GM21737 (cell line): ENCODE results near the gene PCNX2.

Experiments
- ATAC-seq: cut with Tn5 transposase; IDR thresholded peaks from one replicate; pipeline ENCODE4 v1.9.1; 2021; ENCODE audit warnings: mild to moderate bottlenecking, moderate library complexity; ENCODE audit not compliant: unreplicated experiment

Gene PCNX2

DNA sequence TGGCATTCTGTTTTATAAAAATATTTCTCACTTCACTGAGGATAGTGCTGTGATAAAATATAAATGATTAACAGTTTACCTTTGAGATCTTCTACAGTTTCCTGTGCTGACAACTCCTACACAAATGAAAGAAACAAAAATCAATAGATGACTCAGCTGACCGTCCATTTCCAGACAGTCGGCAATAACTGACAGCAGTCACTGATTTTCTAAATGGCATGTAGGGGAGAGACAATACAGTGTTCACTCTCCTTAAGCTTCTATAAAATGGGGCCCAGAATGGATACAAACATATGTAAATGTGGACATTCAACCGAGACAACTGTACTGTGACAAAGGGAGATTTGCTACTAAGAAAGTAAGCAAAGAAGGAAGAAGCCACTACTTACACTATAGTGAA, 34.3 kb downstream of the PCNX2 start:
- peak; percentile 94 for ATAC-seq

- no peak for ATAC-seq
Observed at GRCh38 chr1:233257786-233258185, 37.7 kb downstream of the PCNX2 start.

- ATAC-seq, result no peak
Observed at GRCh38 chr1:233256789-233257188, 38.7 kb downstream of the PCNX2 start.

DNA sequence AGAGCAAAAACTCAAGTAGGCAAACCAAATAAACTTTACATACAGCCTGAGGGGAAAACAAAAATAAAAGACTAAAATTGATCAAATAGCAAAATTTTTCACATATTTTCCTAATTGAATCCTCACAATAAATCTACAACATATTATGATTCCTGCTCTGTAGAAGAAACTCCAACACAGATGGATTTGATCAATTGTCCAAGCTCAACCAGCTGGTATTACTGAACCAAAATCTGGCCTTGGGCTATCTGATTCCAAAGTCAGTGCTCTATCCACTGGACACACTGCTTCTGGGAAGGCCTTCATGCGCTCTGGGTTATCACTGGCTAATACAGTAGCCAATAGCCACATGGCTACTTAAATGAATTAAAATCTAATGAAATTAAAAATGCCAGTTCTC, 39.3 kb downstream of the PCNX2 start:
- ATAC-seq, result no peak

GRCh38 chr1:233255145-233255544, 40.4 kb downstream of the PCNX2 start:
- ATAC-seq, result no peak

DNA sequence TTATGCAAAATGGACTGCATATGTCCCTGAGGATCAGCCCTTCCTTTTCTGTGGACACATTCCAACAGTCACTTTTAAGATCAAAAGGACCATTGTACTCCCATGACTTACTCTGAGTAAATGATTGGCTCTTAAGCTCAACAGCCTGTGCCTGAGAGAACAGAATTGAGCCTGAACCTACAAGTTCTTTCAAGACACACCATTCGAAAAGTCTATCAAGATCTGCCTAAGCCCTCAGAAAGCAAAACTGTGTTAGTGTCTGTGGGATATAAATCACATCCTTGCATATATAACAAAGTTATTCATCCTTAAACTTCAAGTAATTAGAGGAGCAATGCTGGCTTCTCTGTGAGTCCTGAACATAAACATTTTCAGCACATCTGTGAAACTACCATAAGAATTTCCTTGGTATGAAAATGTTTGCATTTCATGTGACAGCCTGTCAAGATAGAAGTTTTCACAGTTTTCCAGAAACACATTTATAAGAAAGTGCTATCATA, 41.6 kb downstream of the PCNX2 start:
- ATAC-seq, result no peak

DNA sequence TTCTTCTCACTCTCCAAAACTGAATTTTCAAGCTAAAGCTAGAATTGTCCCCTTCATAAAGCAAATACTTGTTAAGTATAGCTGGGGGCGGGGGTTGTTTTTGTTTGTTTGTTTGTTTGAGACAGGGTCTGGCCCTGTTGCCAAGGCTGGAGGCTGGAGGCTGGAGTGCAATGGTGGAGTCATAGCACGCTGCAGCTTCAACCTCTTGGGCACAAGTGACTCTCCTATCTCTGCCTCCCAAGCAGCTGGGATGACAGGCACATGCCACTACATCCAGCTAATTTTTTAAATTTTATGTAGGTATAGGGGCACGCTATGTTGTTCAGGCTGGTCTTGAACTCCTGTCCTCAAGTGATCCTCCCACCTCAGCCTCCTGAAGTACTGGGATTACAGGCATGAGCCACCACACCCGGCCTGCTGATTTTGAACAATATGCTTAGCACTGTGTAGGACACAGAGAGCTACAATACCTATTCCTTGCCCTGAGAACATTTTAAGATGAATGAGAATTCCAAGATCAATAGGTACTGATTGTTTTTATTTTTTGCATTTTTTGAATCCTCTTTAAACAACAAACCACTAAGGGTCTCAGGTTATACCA, 42.2 kb downstream of the PCNX2 start:
- no peak for ATAC-seq

DNA sequence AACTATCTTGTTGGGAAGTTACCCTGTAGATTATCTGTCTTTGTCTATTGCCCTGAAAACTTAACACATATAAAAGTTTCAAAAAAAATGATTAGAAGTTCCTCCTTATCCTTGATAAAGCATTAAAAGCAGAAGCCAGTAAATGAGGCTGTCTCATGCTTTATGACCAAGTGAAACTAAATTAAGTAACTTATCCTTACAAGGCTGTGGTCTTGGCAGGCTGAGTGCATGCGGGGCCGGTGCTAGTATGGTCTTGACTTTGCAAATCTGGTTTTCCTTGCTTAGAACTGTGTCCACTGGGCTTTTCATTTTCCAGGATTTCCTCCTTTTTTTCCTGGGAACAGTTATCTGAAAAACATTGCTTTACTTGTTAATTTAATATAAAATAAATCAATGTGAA, 43.1 kb downstream of the PCNX2 start:
- no peak for ATAC-seq

GRCh38 chr1:233251201-233251720, 44.3 kb downstream of the PCNX2 start:
- ATAC-seq, result no peak

DNA sequence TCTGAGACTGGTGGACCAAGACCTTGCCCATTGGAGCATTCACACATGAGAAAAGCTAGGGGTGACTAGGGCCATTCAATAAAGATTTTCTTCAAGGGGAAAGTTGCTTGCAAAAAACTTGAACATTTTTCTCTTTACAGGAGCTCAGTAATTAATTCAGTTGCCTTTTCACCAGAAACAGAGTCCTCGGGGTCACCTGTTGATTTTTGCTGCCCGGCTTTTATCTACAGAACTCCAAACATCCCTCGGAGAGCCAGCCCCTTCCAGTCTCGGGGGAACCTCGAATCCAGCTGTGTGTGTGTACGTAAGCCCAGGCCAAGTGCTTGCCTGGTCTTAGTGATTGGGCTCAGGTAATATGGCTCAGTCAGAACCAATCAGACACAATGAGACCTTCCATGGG, 47.5 kb downstream of the PCNX2 start:
- ATAC-seq, result no peak

- no peak for ATAC-seq
Observed at GRCh38 chr1:233246965-233247364, 48.6 kb downstream of the PCNX2 start.

GRCh38 chr1:233245191-233245765, 50.2 kb downstream of the PCNX2 start:
- no peak for ATAC-seq

DNA sequence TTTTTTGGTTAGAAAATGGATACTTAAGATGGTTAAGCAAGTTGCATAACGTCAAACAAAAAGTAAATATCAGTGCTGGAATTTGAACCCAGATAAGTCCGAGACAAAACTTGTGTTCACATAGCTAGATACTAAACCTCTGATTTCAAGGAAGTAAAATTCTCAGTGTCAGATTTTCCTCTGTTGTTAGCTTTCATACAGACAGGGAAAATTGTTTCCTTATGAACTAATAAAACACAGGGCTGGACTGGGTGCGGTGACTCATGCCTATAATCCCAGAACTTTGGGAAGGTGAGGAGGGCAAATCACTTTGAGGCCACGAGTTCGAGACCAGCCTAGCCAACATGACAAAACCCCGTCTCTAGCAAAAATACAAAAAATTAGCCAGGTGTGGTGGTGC, 51.3 kb downstream of the PCNX2 start:
- no peak for ATAC-seq

DNA sequence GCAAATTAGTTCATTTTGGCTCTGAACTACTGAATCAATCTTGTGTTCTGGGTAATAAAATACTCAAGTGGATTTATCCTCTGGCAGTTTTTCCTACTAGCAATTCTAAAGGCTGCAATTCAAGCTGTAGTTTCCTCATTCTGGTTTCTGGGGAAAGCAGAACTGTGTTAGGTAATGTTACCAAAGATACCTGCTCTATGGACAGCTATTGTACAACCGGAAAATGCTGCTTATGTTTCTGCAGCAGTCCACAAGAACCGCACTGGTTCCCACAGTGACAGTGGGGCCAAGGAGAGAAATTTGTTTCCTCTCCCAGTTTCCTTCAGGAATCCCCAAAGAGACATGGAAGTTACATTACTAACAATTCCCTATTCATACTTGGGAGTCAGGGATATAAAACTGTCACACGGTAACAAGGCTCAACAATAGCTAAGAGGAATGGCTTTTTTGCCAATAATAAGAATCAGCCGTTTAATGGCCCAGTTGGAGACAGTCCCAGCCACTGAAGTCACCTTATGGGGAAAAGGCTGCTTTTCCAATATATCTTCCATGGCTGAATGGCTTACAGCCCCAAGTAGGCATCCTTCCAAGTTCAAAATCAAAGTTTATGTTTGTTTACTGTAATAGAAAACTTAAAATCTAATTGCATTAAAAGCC, 52.6 kb downstream of the PCNX2 start:
- ATAC-seq, result no peak

DNA sequence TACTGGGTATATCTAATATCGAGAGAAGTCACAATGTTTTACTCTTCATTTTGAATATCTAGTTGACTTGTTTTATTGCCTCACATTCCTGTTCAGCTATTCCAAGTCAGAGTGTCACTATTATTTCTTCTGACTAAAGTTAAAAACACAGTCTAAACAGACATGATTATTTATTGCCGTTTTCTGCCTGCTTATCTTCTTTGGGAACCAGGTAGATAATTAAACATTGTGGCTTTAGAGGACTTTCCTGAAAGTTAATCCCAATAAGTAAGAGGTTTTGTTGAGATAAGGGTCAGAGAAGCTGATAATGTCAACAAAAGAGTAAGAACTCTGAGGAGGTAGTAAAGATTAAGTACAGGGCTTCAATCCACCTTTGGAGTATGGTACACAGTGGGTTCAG, 53.8 kb downstream of the PCNX2 start:
- ATAC-seq, result no peak

- ATAC-seq, result peak; percentile 62
Observed at GRCh38 chr1:233240829-233241682, 54.5 kb downstream of the PCNX2 start.

- ATAC-seq, result no peak
Observed at GRCh38 chr1:233240371-233240770, 55.2 kb downstream of the PCNX2 start.

DNA sequence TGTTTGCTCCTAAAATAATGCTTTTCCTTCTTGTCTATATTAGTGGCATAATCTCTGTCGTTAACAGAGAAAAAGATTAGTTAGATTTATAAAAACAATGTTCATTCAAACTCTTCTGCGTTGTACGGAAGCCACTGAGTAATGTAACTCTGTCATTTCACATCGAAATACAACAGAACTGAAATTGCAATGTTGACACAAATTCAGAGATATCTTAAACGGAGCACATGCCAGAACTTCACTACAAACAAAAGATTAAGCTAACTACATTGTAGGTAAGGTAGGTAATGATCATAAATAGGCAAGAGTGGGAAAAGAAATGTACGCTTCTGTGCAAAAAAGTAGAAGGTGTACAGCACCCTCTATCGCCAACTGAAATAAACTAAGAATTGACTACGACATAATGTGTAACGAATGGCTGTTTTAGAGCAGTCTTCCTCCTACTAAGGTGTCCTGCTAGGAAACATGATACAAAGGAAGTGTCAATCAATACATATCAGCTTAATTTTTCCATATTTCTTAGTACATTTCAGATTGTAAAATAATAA, 56.6 kb downstream of the PCNX2 start:
- no peak for ATAC-seq

GRCh38 chr1:233237647-233238046, 57.9 kb downstream of the PCNX2 start:
- no peak for ATAC-seq

DNA sequence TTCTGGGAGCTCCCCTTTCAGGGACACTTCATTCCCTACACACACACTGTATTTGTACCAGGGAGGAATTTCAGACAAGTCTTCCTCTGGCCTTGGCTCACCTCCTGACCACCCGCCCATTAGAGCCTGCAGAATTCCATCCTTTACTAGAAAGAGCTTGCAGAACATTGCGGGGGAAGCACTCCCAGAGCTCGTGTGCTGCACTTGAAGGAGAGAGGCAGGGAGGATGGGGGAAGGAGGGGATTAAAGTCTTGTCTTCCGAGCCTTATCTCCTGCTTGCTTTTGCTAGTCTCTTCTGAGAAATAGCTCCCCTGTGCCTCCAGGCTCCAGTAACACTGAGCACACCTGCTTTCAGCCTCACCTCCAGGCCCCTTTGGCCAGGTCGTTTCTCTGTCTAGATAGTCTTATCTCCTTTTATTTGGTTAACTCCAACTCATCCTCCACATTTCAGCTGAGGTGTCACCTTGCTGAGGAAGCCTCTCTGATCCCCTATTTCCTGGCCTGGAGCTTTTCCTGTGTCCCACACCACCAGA, 62.0 kb downstream of the PCNX2 start:
- ATAC-seq, result no peak

GRCh38 chr1:233230011-233230410, 65.5 kb downstream of the PCNX2 start:
- ATAC-seq, result no peak
